Measurements from ENCODE around the gene SSH2. TPM values are rescaled to one million over a fixed set of nuclear protein-coding genes. Genes with fewer than 3 reads are reported as not detected.

Gene SSH2
- total RNA-seq, 2 experiments from 2014 or later: 37.5 to 43.5 TPM

DNA sequence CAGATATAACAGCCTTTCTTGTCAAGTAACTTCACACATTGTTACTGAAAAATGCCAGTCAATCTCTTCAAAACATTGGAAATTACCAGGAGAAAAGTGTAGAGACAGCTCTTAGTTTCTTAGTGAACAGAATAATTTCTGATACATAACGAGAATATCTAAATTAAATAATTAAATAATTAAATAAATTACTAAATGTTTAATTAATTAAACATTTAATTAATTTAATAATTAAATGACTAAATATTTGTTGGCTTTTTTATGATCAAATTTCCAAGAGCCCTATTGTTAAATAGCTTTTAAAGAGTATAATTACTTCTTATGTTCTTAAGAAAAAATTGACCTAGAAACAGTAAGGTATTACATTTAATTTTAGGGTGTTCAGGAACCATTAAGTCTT lies 129.6 kb downstream of the SSH2 start:
- Mint-ChIP-seq H3K36me3 (ENCODE audit: low read depth) (no peaks in the 10 kb centered on the region), H3K27ac (no peak overlapping the region), H3K4me3 (no peak overlapping the region), H3K27me3 (no peaks in the 10 kb centered on the region), H3K4me1 (ENCODE audit: low read depth) (no peaks in the 10 kb centered on the region), H3K9me3 (no peaks in the 10 kb centered on the region)
- ChIA-PET POLR2A (interaction anchor here (1.3 kb wide), 1 partner anchor 9 kb away, joined by 4 read pairs; no protein-coding TSS in a partner anchor), CTCF (interaction anchor here (0.5 to 1.4 kb wide), 4 partner anchors 33 to 183 kb away, joined by 3 to 5 read pairs (median 4); no protein-coding TSS in a partner anchor)
- TF ChIP-seq, protein P1, sequence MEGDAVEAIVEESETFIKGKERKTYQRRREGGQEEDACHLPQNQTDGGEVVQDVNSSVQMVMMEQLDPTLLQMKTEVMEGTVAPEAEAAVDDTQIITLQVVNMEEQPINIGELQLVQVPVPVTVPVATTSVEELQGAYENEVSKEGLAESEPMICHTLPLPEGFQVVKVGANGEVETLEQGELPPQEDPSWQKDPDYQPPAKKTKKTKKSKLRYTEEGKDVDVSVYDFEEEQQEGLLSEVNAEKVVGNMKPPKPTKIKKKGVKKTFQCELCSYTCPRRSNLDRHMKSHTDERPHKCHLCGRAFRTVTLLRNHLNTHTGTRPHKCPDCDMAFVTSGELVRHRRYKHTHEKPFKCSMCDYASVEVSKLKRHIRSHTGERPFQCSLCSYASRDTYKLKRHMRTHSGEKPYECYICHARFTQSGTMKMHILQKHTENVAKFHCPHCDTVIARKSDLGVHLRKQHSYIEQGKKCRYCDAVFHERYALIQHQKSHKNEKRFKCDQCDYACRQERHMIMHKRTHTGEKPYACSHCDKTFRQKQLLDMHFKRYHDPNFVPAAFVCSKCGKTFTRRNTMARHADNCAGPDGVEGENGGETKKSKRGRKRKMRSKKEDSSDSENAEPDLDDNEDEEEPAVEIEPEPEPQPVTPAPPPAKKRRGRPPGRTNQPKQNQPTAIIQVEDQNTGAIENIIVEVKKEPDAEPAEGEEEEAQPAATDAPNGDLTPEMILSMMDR (IDR thresholded peaks at IDR 0.05): no peak
- intact Hi-C loops (cut with micrococcal nuclease): loop anchor here (10.0 kb wide), 1 partner anchor 224 kb away; no protein-coding TSS in a partner anchor
- ATAC-seq (no peak), DNase-seq (no peak)

DNA sequence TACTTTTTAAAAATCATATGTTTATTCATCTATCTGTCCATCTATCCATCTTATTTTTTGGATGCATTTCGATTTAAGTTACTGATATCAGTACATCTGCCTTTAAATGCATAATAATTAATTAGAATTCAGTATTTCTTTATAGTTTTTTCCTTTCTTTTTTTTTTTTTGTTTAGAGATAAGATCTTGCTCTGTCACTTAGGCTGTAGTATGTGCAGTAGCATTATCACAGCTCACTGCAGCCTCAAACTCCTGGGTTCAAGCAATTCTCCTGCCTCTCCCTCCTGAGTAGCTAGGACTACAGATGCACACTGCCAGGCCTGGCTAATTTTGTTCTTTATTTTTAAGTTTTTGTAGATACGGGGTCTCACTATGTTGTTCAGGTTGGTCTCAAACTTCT lies 133.4 kb downstream of the SSH2 start:
- DNase-seq (no peak), ATAC-seq (no peak)
- Mint-ChIP-seq H3K4me1 (ENCODE audit: low read depth) (no peaks in the 10 kb centered on the region), H3K36me3 (ENCODE audit: low read depth) (no peaks in the 10 kb centered on the region), H3K9me3 (no peaks in the 10 kb centered on the region), H3K27ac (no peak overlapping the region), H3K4me3 (no peak overlapping the region), H3K27me3 (no peaks in the 10 kb centered on the region)
- POLR2A ChIA-PET: interaction anchor here (1.5 kb wide), 1 partner anchor 134 kb away, joined by 5 read pairs; the partner anchor contains the start of gene SSH2
- CTCF ChIA-PET: no interaction called here
- TF ChIP-seq, protein P1 (IDR thresholded peaks at IDR 0.05): no peak
- intact Hi-C loops (cut with micrococcal nuclease): no loop called here

DNA sequence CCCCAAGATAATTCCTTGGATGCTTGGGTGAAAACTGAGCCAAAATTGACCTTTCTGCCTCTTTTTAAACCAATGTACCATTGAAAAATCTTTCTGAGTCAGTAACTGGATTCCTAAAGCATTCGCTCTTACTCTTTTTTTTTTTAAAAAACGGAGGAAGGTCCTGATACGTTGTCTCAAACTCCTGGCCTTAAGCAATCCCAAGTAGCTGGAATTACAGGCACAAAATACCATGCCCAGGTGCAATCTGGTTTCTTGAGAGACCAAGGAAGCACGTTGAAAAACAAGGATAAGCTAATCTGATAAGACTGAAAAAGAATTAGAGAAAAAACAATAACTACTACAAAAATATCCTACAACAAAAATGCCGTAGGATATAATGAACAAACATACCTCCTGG lies 136.5 kb downstream of the SSH2 start:
- H3K27ac Mint-ChIP-seq: no peak overlapping the region
- intact Hi-C loops (cut with micrococcal nuclease): no loop called here
- H3K36me3 Mint-ChIP-seq (ENCODE audit: low read depth): no peaks in the 10 kb centered on the region
- ChIA-PET CTCF (interaction anchor here (1.3 to 3.0 kb wide), 2 partner anchors 14 kb away, joined by 3 to 16 read pairs; no protein-coding TSS in a partner anchor), POLR2A (no interaction called here)
- no peak for DNase-seq
- H3K27me3 Mint-ChIP-seq: no peaks in the 10 kb centered on the region
- ATAC-seq: no peak
- H3K4me3 Mint-ChIP-seq: no peak overlapping the region
- no peaks in the 10 kb centered on the region for H3K9me3 Mint-ChIP-seq
- no peaks in the 10 kb centered on the region for H3K4me1 Mint-ChIP-seq (ENCODE audit: low read depth)
- TF ChIP-seq, protein P1 (IDR thresholded peaks at IDR 0.05): no peak

DNA sequence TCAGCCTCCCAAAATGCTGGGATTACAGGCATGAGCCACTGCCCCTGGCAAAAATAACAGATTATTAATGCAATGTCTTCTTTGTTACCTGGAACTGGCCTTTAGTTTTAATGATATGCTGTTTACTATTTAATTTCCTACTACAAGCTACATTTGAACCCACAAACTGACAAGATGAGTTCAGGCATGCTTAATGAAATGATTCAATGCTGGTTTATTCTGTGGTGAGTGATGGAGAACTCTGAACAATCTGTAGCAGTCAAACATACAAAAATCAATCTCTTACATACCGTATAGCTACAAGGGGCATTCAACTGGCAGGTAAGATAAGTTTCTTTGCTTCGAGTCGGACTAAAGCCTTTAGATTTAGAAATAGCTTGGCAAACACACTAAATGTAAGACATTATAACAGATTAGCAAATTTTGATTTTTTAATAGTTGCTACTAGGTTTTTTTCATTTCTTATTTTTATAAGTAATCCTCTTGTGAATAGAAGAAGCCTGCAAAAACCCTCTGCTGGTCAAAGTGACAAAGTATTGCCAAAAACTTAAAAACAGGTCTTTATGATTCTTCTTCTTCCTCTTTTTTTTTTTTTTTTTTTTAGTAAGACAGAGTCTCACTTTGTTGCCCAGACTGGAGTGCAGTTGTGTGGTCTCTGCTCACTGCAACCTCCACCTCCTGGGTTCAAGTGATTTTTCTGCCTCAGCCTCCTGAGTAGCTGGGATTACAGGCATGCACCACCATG lies 138.5 kb downstream of the SSH2 start:
- ATAC-seq (no peak), DNase-seq (no peak)
- ChIA-PET POLR2A (interaction anchor here (1.1 kb wide), 1 partner anchor 129 kb away, joined by 3 read pairs; no protein-coding TSS in a partner anchor), CTCF (interaction anchor here (0.8 to 2.4 kb wide), 3 partner anchors 12 to 229 kb away, joined by 3 to 8 read pairs (median 3); no protein-coding TSS in a partner anchor)
- H3K4me3 Mint-ChIP-seq: no peak overlapping the region
- no peak overlapping the region for H3K27ac Mint-ChIP-seq
- no peaks in the 10 kb centered on the region for H3K4me1 Mint-ChIP-seq (ENCODE audit: low read depth)
- H3K9me3 Mint-ChIP-seq: no peaks in the 10 kb centered on the region
- no peaks in the 10 kb centered on the region for H3K27me3 Mint-ChIP-seq
- intact Hi-C loops (cut with micrococcal nuclease): no loop called here
- no peaks in the 10 kb centered on the region for H3K36me3 Mint-ChIP-seq (ENCODE audit: low read depth)
- TF ChIP-seq, protein P1 (IDR thresholded peaks at IDR 0.05): no peak
